NCI-H446 (cell line): ENCODE results near the gene P4HB.

Experiments
- DNase-seq, 2 experiments: peaks; one replicate each; lab custom pipeline; 2025; lab: John Stamatoyannopoulos, UW

Gene P4HB

GRCh38 chr17:81831957-81832607, 28.3 kb downstream of the P4HB start:
- no peak for DNase-seq

GRCh38 chr17:81831563-81831956, 28.8 kb downstream of the P4HB start:
- no peak for DNase-seq

GRCh38 chr17:81829858-81830257, 30.5 kb downstream of the P4HB start:
- no peak for DNase-seq

GRCh38 chr17:81828656-81829055, 31.7 kb downstream of the P4HB start:
- DNase-seq = no peak

- DNase-seq = no peak
Measured at GRCh38 chr17:81825841-81826466, 34.4 kb downstream of the P4HB start.

GRCh38 chr17:81824595-81824994, 35.7 kb downstream of the P4HB start:
- no peak for DNase-seq

GRCh38 chr17:81823820-81824550, 36.4 kb downstream of the P4HB start:
- DNase-seq = no peak

GRCh38 chr17:81822996-81823819, 37.1 kb downstream of the P4HB start:
- DNase-seq = no peak

GRCh38 chr17:81822312-81822637, 38.1 kb downstream of the P4HB start:
- no peak for DNase-seq

- DNase-seq = peak; percentile 37 to 81
Measured at GRCh38 chr17:81821603-81822311, 38.6 kb downstream of the P4HB start.

- DNase-seq = no peak
Measured at GRCh38 chr17:81821147-81821546, 39.2 kb downstream of the P4HB start.

GRCh38 chr17:81819708-81820107, 40.6 kb downstream of the P4HB start:
- DNase-seq = no peak

- DNase-seq = no peak
Measured at GRCh38 chr17:81817758-81818147, 42.6 kb downstream of the P4HB start.

GRCh38 chr17:81815646-81815986, 44.7 kb downstream of the P4HB start:
- no peak for DNase-seq

- DNase-seq = no peak
Measured at GRCh38 chr17:81814748-81815645, 45.3 kb downstream of the P4HB start.

GRCh38 chr17:81813861-81814683, 46.3 kb downstream of the P4HB start:
- DNase-seq = no peak

- DNase-seq = no peak
Measured at GRCh38 chr17:81813371-81813684, 47.0 kb downstream of the P4HB start.

- no peak for DNase-seq
Measured at GRCh38 chr17:81812571-81813370, 47.6 kb downstream of the P4HB start.
